Stomach (tissue), 4 donors: ENCODE results near the gene ZSCAN29.

Experiments used
- CTCF ChIP-seq, 7 experiments: fragments of 450-650 bp in 4 of 7; fragments of 200-600 bp in 3 of 7; sonication (generic) in 3 of 7; IDR thresholded peaks; one replicate each; pipeline ENCODE4 v1.5.1; 2016 to 2019; ENCODE audit warnings: antibody characterized with exemption in 7 of 7, control low read depth in 2 of 7, mild to moderate bottlenecking in 1 of 7
- EP300 ChIP-seq: sonication (generic); formaldehyde crosslinking; IDR thresholded peaks from one replicate; pipeline ENCODE4 v1.6.1; 2017; ENCODE audit warnings: antibody characterized with exemption
- POLR2A ChIP-seq, 4 donors: fragments of 450-650 bp; IDR thresholded peaks; one replicate each; pipeline ENCODE4 v1.6.1; 2016; ENCODE audit warnings: antibody characterized with exemption in 4 of 4, control low read depth in 2 of 4, mild to moderate bottlenecking in 1 of 4, moderate library complexity in 1 of 4
- POLR2AphosphoS5 ChIP-seq, 3 donors: sonication (generic); formaldehyde crosslinking; IDR thresholded peaks; one replicate each; pipeline ENCODE4 v1.6.1; 2016; ENCODE audit warnings: antibody characterized with exemption in 3 of 3

GRCh38 chr15:43406189-43406588 lies 35.3 kb upstream of the ZSCAN29 start:
- TF ChIP-seq POLR2A (IDR thresholded peaks at IDR 0.05) (no peak), EP300 (no peak), CTCF (IDR thresholded peaks at IDR 0.05) (no peak), POLR2AphosphoS5 (IDR thresholded peaks at IDR 0.05) (no peak)
